Liver (tissue), 9 donors: ENCODE data around the gene TJP3. TPM values are rescaled to one million over a fixed set of nuclear protein-coding genes. Genes with fewer than 3 reads are reported as not detected.

Experiments used
- DNase-seq: peaks from one replicate; pipeline ENCODE4 v3.0.0-alpha.2; 2017; ENCODE audit warnings: low spot score
- H3K27ac ChIP-seq, 2 donors: one replicate each; pipeline ENCODE4 v1.7.0; 2013; ENCODE audit warnings: inconsistent platforms in 2 of 2, low read length in 2 of 2, control low read depth in 1 of 2, low read depth in 1 of 2, mild to moderate bottlenecking in 1 of 2
- H3K27me3 ChIP-seq, 4 donors: one replicate each; pipeline versions ENCODE4 v1.6.1 to v1.7.0; 2013; ENCODE audit warnings: low read length in 3 of 4, inconsistent platforms in 1 of 4, mild to moderate bottlenecking in 1 of 4, moderate library complexity in 1 of 4; ENCODE audit not compliant: control insufficient read depth in 4 of 4, insufficient read depth in 4 of 4
- H3K36me3 ChIP-seq, 4 donors: one replicate each; pipeline versions ENCODE4 v1.6.1 to v1.7.0; 2013; ENCODE audit warnings: low read length in 3 of 4, mild to moderate bottlenecking in 3 of 4, low read depth in 1 of 4, moderate library complexity in 1 of 4; ENCODE audit not compliant: control insufficient read depth in 4 of 4, insufficient read depth in 3 of 4
- H3K4me1 ChIP-seq, 4 donors: one replicate each; pipeline versions ENCODE4 v1.6.1 to v1.7.0; 2013; ENCODE audit warnings: low read length in 3 of 4, mild to moderate bottlenecking in 3 of 4, moderate library complexity in 1 of 4; ENCODE audit not compliant: control insufficient read depth in 4 of 4, insufficient read depth in 4 of 4
- H3K4me3 ChIP-seq, 3 donors: one replicate each; pipeline versions ENCODE4 v1.6.1 to v1.7.0; 2013; ENCODE audit warnings: low read length in 3 of 3, control low read depth in 1 of 3, low read depth in 1 of 3, mild to moderate bottlenecking in 1 of 3
- H3K9ac ChIP-seq, 2 donors: one replicate each; pipeline ENCODE4 v1.7.0; 2013; ENCODE audit warnings: low read length in 2 of 2, mild to moderate bottlenecking in 2 of 2, moderate library complexity in 2 of 2, control low read depth in 1 of 2, low read depth in 1 of 2
- H3K9me3 ChIP-seq, 4 donors: one replicate each; pipeline versions ENCODE4 v1.6.1 to v1.7.0; 2013; ENCODE audit warnings: low read length in 3 of 4; ENCODE audit not compliant: control insufficient read depth in 4 of 4
- ATF3 ChIP-seq: IDR thresholded peaks from 2 replicates; pipeline ENCODE4 v1.6.1; 2016; ENCODE audit warnings: antibody characterized with exemption
- CTCF ChIP-seq: fragments of 150-350 bp; IDR thresholded peaks from 2 replicates; pipeline ENCODE4 v1.5.1; 2017; ENCODE audit warnings: improper control_type of control experiment, low read depth, low read length; ENCODE audit not compliant: missing input control
- EGR1 ChIP-seq, 2 donors: IDR thresholded peaks; 2 replicates each; pipeline ENCODE4 v1.6.1; 2016 to 2018; ENCODE audit warnings: antibody characterized with exemption in 2 of 2, low read depth in 2 of 2
- FOXA1 ChIP-seq: IDR thresholded peaks from 2 replicates; pipeline ENCODE4 v1.6.1; 2016; ENCODE audit warnings: antibody characterized with exemption
- FOXA2 ChIP-seq: IDR thresholded peaks from 2 replicates; pipeline ENCODE4 v1.6.1; 2016; ENCODE audit warnings: antibody characterized with exemption
- GABPA ChIP-seq, 2 donors: IDR thresholded peaks in 1 of 2; conservative IDR thresholded peaks in 1 of 2; 2 replicates each; pipeline ENCODE4 v1.6.1; 2016; ENCODE audit warnings: antibody characterized with exemption in 2 of 2, mild to moderate bottlenecking in 1 of 2, moderate library complexity in 1 of 2
- HNF4A ChIP-seq, 2 donors: conservative IDR thresholded peaks; 2 replicates each; pipeline ENCODE4 v1.6.1; 2016; ENCODE audit warnings: antibody characterized with exemption in 2 of 2, mild to moderate bottlenecking in 2 of 2
- HNF4G ChIP-seq: IDR thresholded peaks from 2 replicates; pipeline ENCODE4 v1.6.1; 2016; ENCODE audit warnings: antibody characterized with exemption
- JUND ChIP-seq, 2 donors: IDR thresholded peaks; 2 replicates each; pipeline ENCODE4 v1.6.1; 2016; ENCODE audit warnings: antibody characterized with exemption in 2 of 2
- MAX ChIP-seq: IDR thresholded peaks from 2 replicates; pipeline ENCODE4 v1.6.1; 2016; ENCODE audit warnings: antibody characterized with exemption
- NR2F2 ChIP-seq: IDR thresholded peaks from 2 replicates; pipeline ENCODE4 v1.6.1; 2016; ENCODE audit warnings: antibody characterized with exemption
- RAD21 ChIP-seq, 2 donors: IDR thresholded peaks; 2 replicates each; pipeline ENCODE4 v1.6.1; 2016; ENCODE audit warnings: antibody characterized with exemption in 2 of 2, mild to moderate bottlenecking in 2 of 2
- REST ChIP-seq: IDR thresholded peaks from 2 replicates; pipeline ENCODE4 v1.6.1; 2016; ENCODE audit warnings: antibody characterized with exemption, mild to moderate bottlenecking
- RXRA ChIP-seq, 2 donors: IDR thresholded peaks; 2 replicates each; pipeline ENCODE4 v1.6.1; 2017 to 2018; ENCODE audit warnings: antibody characterized with exemption in 2 of 2, mild to moderate bottlenecking in 1 of 2
- SP1 ChIP-seq: IDR thresholded peaks from 2 replicates; pipeline ENCODE4 v1.6.1; 2018; ENCODE audit warnings: antibody characterized with exemption, mild to moderate bottlenecking
- TAF1 ChIP-seq: conservative IDR thresholded peaks from 2 replicates; pipeline ENCODE4 v1.6.1; 2016; ENCODE audit warnings: antibody characterized with exemption, mild to moderate bottlenecking
- YY1 ChIP-seq: IDR thresholded peaks from 2 replicates; pipeline ENCODE4 v1.6.1; 2016; ENCODE audit warnings: antibody characterized with exemption, mild to moderate bottlenecking
- ZBTB33 ChIP-seq: IDR thresholded peaks from 2 replicates; pipeline ENCODE4 v1.6.1; 2016; ENCODE audit warnings: antibody characterized with exemption
- WGBS: extraction: QIAGEN DNeasy Blood & Tissue Kit; methylation state at CpG from one replicate; pipeline ENCODE4 v1.1.7; 2013; 5-methylcytosine and 5-hydroxymethylcytosine counted together
- polyA plus RNA-seq, 2 donors: library from polyadenylated mRNA; stranded (reverse) in 1 of 2; unstranded in 1 of 2; fragments of 200-250 nt in 1 of 2; fragments of >200 nt in 1 of 2; fragmentation: Nextera tagmentation in 1 of 2; extraction: Ambion mirVana in 1 of 2; gene quantifications; one replicate each; pipeline versions ENCODE4 v1.2.1 to v1.2.3, GENCODE V29; 2013 to 2015
- total RNA-seq, 2 donors: library from RNA; depleted of rRNA; stranded (reverse); fragments of >200 nt; gene quantifications; one replicate each; pipeline ENCODE4 v1.2.3, GENCODE V29; 2014
- donor health status: healthy.
- donor health status: healthy.
- donor health status: healthy.
- donor health status: healthy.
- donor health status: healthy.

TJP3 gene
- total and polyA plus RNA-seq, 4 donors, result 6.0 to 9.8 (median 6.7) TPM

GRCh38 chr19:3687393-3687773 is 20.8 kb upstream of the TJP3 start:
- DNase-seq, result no peak
- Histone ChIP-seq H3K9ac (no peak overlapping the region), H3K36me3 (no peaks in the 10 kb centered on the region), H3K27me3 (no peaks in the 10 kb centered on the region), H3K27ac (no peak overlapping the region), H3K4me1 (peaks cover 4 to 15% (median 8%) of the 10 kb centered on the region in 4 donors), H3K4me3 (no peak overlapping the region), H3K9me3 (peaks cover 0 to 3% (median 0%) of the 10 kb centered on the region in 4 donors)
- WGBS, result 78% methylated on average over 12 of the region's 12 CpGs
- TF ChIP-seq JUND (IDR thresholded peaks at IDR 0.05), result no peak
- no peak for TF ChIP-seq FOXA2
- no peak for TF ChIP-seq REST
- no peak for TF ChIP-seq HNF4G
- TF ChIP-seq HNF4A (conservative IDR thresholded peaks at IDR 0.05), result no peak
- TF ChIP-seq RAD21 (IDR thresholded peaks at IDR 0.05), result no peak
- no peak for TF ChIP-seq ZBTB33
- no peak for TF ChIP-seq GABPA (IDR thresholded peaks at IDR 0.05 in 1 of 2, conservative IDR thresholded peaks at IDR 0.05 in 1 of 2)
- TF ChIP-seq SP1, result no peak
- TF ChIP-seq TAF1, result no peak
- TF ChIP-seq ATF3, result no peak
- TF ChIP-seq YY1, result no peak
- no peak for TF ChIP-seq NR2F2
- no peak for TF ChIP-seq RXRA (IDR thresholded peaks at IDR 0.05)
- TF ChIP-seq EGR1 (IDR thresholded peaks at IDR 0.05; ENCODE audit: low read depth in 2 of 2), result no peak
- TF ChIP-seq CTCF, result no peak
- TF ChIP-seq MAX, result no peak
- TF ChIP-seq FOXA1, result no peak
